Measurements from ENCODE around the gene FUT6.
"Not testable (repeated sequence)": the region's sequence is repeated elsewhere in the genome, so short reads cannot be mapped to it uniquely, and the experiment has no call there.

FUT6 gene

GRCh38 chr19:5857203-5858081, 17.9 kb upstream of the FUT6 start:
- DNase-seq, result no peak

GRCh38 chr19:5855151-5855550, 15.6 kb upstream of the FUT6 start:
- DNase-seq, result not testable (repeated sequence)

- DNase-seq, result not testable (repeated sequence)
These were observed 14.6 kb upstream of the FUT6 start for GRCh38 chr19:5854121-5854520.

- no peak for DNase-seq
These were observed 11.8 kb upstream of the FUT6 start, which contains the start of gene FUT3 for GRCh38 chr19:5851302-5851701. Gene FUT3, minus strand, starts transcription at chr19:5851449.

- DNase-seq, result peak; percentile 73
These were observed 11.3 kb upstream of the FUT6 start for GRCh38 chr19:5850743-5851293.

GRCh38 chr19:5850189-5850588, 10.7 kb upstream of the FUT6 start:
- DNase-seq, result no peak

- DNase-seq, result not testable (repeated sequence)
These were observed 9.1 kb upstream of the FUT6 start for GRCh38 chr19:5848621-5849020.

GRCh38 chr19:5847846-5848245, 8.3 kb upstream of the FUT6 start:
- not testable (repeated sequence) for DNase-seq

GRCh38 chr19:5844456-5845433, 5.2 kb upstream of the FUT6 start:
- no peak for DNase-seq

GRCh38 chr19:5843295-5843927, 3.9 kb upstream of the FUT6 start:
- no peak for DNase-seq

- not testable (repeated sequence) for DNase-seq
These were observed 2.2 kb upstream of the FUT6 start for GRCh38 chr19:5841735-5842111.

GRCh38 chr19:5838353-5839064, 993 bp downstream of the FUT6 start:
- DNase-seq, result no peak

- DNase-seq, result no peak
These were observed 1.6 kb downstream of the FUT6 start for GRCh38 chr19:5837761-5838352.

GRCh38 chr19:5832527-5833216, 6.8 kb downstream of the FUT6 start:
- no peak for DNase-seq

GRCh38 chr19:5832061-5832460, 7.4 kb downstream of the FUT6 start:
- no peak for DNase-seq

GRCh38 chr19:5831159-5831558, 8.3 kb downstream of the FUT6 start:
- DNase-seq, result no peak

GRCh38 chr19:5829567-5830310, 9.8 kb downstream of the FUT6 start:
- DNase-seq, result no peak

GRCh38 chr19:5828661-5829566, 10.6 kb downstream of the FUT6 start:
- no peak for DNase-seq
